GM21360 (cell line): ENCODE measurements around the gene PPP5C.
"Not testable (repeated sequence)": the region's sequence is repeated elsewhere in the genome, so short reads cannot be mapped to it uniquely, and the experiment has no call there.

Experiments
- ATAC-seq: cut with Tn5 transposase; IDR thresholded peaks from one replicate; pipeline ENCODE4 v1.9.1; 2021; ENCODE audit warnings: mild to moderate bottlenecking, moderate library complexity; ENCODE audit not compliant: unreplicated experiment

PPP5C gene

GRCh38 chr19:46384396-46384795 lies 37.5 kb downstream of the PPP5C start:
- ATAC-seq, result no peak

DNA sequence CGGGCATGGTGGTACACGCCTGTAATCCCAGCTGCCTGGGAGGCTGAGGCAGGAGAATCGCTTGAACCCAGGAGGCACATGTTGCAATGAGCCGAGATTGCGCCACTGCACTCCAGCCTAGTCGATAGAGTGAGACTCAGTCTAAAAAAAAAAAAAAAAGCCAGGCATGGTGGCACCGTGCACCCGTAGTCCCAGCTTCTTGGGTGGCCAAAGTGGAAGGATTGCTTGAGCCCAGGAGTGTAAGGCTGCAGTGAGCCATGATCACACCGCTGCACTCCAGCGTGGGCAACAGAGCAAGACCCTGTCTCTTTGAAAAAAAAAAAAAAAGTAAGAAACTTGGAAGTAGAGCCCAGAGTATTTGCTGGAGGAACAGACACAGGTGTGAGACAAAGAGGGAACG lies 38.7 kb downstream of the PPP5C start:
- no peak for ATAC-seq

GRCh38 chr19:46386151-46386550 lies 39.3 kb downstream of the PPP5C start:
- no peak for ATAC-seq

- ATAC-seq, result no peak
These were observed 40.3 kb downstream of the PPP5C start for GRCh38 chr19:46386996-46387712.

GRCh38 chr19:46387713-46388130 lies 40.8 kb downstream of the PPP5C start:
- no peak for ATAC-seq

GRCh38 chr19:46388311-46389095 lies 41.6 kb downstream of the PPP5C start:
- no peak for ATAC-seq

GRCh38 chr19:46390121-46390858 lies 43.4 kb downstream of the PPP5C start:
- no peak for ATAC-seq

- ATAC-seq, result no peak
These were observed 44.0 kb downstream of the PPP5C start for GRCh38 chr19:46390866-46391265.

- ATAC-seq, result no peak
These were observed 44.7 kb downstream of the PPP5C start for GRCh38 chr19:46391296-46392251.

GRCh38 chr19:46392252-46392801 lies 45.4 kb downstream of the PPP5C start:
- ATAC-seq, result no peak

DNA sequence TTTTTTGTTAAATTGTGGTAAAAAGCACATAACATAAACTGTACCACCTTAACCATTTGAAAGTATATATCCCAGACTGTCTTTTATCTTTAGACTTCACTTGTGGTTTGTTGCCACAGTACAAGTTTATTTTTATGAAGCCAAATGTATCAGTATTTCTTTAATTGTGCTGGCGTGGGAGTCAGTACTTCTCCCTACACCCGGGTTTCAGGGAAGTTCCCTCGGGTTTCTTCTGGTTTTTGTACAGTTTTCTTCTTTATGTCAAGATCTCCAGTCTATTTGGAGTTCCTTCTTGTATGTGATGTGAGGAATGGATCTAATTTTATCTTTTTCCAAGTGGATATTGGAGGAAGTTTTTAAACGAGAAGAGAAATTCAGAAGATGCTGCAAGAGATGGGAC lies 46.0 kb downstream of the PPP5C start:
- ATAC-seq, result no peak

GRCh38 chr19:46393456-46394401 lies 46.8 kb downstream of the PPP5C start:
- no peak for ATAC-seq

GRCh38 chr19:46394402-46394797 lies 47.5 kb downstream of the PPP5C start:
- ATAC-seq, result no peak

DNA sequence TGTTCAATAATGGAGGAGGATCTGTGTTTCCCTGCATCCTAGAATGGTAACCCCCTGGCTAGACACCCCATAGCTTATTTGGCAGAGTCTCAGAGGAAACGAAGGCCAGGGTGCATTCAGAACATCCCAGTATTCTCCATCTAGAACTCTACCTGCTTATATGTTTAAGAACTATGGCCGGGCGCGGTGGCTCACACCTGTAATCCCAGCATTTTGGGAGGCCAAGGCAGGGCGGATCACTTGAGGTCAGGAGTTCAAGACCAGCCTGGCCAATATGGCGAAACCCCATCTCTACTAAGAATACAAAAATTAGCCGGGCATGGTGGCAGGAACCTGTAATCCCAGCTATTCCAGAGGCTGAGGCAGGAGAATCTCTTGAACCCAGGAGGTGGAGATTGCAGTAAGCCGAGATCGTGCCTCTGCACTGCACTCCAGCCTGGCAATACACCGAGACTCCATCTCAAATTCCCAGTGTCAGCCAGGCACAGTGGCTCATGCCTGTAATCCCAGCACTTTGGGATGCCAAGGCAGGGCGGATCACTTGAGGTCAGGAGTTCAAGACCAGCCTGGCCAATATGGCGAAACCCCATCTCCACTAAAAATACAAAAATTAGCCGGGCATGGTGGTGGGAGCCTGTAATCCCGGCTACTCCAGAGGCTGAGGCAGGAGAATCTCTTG lies 51.1 kb downstream of the PPP5C start:
- not testable (repeated sequence) for ATAC-seq

GRCh38 chr19:46402725-46403124 lies 55.8 kb downstream of the PPP5C start:
- ATAC-seq, result no peak

DNA sequence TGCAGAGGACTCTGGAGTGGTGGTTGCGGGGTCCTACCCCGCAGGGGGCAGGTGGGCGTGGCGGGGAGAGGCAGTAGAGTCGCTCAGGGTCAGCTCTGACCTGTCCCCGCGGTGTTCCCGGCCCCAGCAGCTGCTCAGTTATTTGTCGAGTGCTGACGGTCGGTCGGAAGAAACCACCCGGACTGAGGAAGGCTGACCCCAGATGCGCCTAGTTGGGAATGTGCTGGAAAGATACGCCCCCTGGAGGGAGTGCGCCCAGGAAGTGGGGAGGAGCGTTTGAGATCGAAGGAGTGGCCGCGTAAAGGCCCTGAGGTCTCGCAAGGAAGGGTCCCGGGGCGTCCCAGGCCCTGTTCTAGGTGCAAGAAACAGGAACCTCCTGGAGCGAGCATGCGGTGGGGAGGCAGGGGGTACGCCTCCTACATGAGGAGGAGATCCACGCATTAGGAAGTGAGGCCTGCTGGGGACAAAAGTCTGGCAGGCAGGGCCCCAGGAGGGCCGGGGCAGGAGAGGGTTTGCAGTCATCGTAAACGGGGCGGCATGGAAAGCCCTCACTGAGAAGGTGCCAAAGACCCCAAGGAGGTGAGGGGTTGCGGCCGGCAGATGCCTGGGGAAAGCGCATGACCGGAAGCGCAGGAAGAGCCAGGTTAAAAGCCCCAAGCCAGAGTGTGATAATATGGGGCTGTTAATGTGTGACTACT lies 57.3 kb downstream of the PPP5C start:
- ATAC-seq, result no peak

DNA sequence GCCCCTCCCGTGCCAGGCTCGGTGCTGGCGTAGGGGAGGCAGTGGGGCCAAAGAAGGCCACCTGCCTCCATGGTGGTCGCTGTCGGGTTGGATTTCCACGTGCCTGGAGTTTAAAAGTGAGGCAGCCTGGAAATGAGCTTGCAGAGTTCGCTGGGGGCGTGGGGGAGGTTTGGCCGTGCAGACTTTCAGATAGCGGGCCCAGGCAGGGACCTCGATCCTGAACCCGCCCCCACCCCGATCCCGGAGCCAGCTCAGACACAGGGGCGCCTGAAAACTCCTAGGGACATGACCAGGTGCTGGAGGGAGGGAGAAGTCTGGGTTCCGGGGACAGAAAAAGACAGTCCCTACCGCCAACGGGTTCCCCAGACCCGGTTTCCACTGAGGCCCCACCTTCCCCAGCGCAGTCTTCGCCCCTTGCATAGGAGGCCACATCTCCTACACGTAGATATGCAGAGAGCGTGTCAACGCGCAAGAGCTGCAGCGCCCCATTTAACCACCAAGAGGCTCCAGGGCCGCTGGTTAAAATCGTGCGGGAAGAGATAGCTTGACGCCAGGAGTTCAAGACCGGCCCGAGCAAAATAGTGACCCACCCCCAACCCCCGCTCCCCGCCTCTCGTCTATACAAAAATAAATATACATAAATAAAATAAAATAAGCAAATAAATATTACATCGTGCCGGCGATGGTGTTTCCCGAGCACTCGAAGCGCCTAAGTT lies 58.0 kb downstream of the PPP5C start:
- ATAC-seq, result no peak
